Dermis lymphatic vessel endothelial cell (primary cell): ENCODE results near the gene STKLD1. TPM values are rescaled to one million over a fixed set of nuclear protein-coding genes. Genes with fewer than 3 reads are reported as not detected.

Experiments used
- total RNA-seq: library from RNA; depleted of rRNA; stranded (reverse); fragments of >200 nt; gene quantifications from 2 replicates; pipeline ENCODE4 v1.2.1, GENCODE V29; 2014

STKLD1 gene
- total RNA-seq = 0.69 and 0.98 TPM in 2 replicates

DNA sequence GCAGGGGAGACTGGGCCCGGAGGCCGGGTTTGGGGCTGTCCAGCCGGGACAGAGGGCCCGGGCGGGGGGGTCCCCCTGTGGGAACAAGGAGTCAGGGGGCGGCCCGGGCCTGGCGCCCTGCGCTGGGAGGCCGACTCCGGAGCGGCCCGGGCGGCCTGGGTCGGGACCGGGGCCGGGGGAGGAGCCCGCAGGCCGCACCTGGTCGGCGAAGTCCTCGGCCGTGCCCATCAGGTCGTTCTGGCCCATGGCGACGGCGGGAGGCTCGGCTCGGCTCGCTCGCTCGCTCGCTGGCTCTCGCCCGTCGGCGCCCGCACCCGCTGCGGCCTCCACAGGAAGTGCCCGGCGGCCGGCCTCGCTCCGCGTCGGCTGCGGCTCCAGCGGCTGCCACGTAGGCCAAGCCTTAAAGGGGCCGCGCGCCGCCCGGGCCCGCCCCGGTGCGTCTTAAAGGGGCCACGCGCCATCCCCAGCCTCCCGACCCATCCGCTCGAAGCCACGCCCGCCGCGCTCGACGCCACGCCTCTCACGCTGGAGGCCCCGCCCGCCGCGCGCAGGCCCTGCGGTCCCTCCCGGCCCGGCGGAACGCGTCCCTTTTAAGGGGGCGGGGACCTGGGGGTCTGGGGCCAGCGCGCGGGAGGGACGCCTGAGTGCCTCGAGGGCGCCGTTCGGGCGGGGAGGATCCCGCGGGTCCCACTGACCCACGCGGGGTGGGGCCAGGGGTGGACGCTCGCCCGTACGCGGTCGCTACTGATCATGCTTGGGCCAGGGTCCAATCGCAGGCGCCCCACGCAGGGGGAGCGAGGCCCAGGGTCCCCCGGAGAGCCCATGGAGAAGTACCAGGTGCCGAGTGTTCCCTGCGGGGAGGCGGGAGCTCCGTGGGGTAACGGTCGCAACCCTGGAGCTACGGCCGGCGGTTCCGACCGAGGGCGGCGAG is at the start of gene STKLD1, which contains the start of gene SURF4:
STKLD1 (plus strand) TSS at position 643 of the 931 bp plus-strand sequence; CDS start at position 751, 108 bp downstream.
SURF4 (minus strand) TSS at position 337 of the 931 bp plus-strand sequence; CDS start at position 246, 91 bp downstream.

GRCh38 chr9:133335924-133336811 is 40.0 kb upstream of the STKLD1 start, which contains the start of gene SURF6:
Gene SURF6, minus strand, starts transcription at chr9:133336188. Its CDS starts 56 bp downstream, at chr9:133336132.

GRCh38 chr9:133347985-133348717 is 28.0 kb upstream of the STKLD1 start, which contains the start of the genes MED22 and RPL7A:
Gene MED22, minus strand, starts transcription at chr9:133348131. Its CDS starts 1,469 bp downstream, at chr9:133346662.
Gene RPL7A, plus strand, starts transcription at chr9:133348218. Its CDS starts 26 bp downstream, at chr9:133348244.

DNA sequence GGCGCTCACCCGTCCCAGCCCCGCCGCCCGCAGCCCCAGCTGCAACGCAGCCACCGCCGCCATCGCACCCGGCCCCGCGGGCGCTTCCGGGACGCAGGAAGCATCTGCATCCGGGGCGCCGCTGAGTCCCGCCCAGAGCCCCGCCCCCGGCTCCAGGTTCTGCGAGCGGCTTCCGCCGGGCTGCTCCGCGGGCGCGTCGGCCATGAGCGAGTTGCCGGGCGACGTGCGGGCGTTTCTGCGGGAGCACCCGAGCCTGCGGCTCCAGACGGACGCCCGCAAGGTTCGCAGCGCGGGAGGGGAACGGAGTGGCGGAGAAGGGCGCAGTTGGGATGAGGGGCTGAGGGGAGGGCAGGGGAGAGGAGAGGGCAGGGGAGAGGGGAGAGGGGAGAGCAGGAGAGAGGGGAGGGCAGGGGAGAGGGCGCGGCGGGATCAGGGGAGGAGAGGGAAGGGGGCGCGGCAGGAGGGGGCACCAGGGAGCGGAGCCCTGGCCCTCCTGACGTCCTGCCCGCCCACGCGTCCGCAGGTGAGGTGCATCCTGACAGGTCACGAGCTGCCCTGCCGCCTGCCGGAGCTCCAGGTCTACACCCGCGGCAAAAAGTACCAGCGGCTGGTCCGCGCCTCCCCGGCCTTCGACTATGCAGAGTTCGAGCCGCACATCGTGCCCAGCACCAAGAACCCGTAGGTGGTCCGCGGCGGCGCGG is 19.6 kb upstream of the STKLD1 start, which contains the start of the genes SURF1 and SURF2:
SURF1 (minus strand) TSS at position 97 of the 701 bp plus-strand sequence; CDS start at position 63, 34 bp downstream.
SURF2 (plus strand) TSS at position 160 of the 701 bp plus-strand sequence; CDS start at position 203, 43 bp downstream.

GRCh38 chr9:133417541-133418461 is 41.6 kb downstream of the STKLD1 start, which contains the start of gene REXO4:
Gene REXO4, minus strand, starts transcription at chr9:133418010. Its CDS starts 166 bp downstream, at chr9:133417844.

DNA sequence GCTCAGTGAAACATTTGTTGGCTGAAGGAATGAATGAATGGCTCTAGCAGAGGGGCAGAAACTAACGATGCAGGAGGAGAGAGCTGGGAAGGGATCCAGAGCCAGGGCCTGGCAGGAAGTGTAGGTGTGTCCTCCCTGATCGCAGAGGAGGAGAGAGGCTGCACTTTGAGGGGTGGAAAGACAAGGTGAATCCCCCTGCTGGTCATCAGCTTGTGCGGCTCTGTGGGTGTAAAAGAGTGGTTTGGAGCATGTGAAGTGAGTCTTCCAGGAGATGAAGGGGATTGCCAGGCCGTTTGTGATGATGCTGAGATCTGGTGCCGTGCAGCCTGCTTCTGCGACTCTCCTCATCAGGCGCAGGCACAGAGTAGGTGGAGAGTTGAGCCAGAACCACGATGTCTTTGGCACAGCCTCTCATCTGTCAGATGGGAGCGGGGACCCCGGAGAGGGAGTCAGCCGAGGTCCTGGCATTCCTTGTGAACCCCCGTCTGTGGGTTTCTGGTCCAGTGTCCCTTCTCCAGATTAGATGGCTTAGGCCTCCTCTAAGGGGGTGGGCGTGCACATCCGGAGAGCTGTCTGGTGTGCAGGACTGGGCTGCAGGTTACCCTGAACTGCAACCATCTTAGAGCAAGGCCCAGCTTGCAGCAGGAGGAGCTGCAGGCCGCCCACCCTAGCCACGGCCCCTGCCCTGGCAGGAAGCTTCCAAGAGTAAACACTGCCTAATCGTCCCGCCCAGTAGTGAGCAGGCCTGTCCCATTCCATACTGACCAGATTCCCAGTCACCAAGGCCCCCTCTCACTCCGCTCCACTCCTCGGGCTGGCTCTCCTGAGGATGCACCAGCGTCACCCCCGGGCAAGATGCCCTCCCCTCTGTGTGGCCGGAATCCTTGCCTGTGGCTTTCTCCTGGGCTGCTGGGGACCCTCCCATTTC is 45.7 kb downstream of the STKLD1 start, which contains the start of gene ADAMTS13:
ADAMTS13 (plus strand) TSS at position 753 of the 928 bp plus-strand sequence; CDS start at position 830, 77 bp downstream.

Other genes starting within 250 kb of the STKLD1 start
- gene GBGT1, start 212.5 kb upstream of the STKLD1 start, total RNA-seq = 16.5 and 32.2 TPM in 2 replicates
- gene OBP2B, start 167.1 kb upstream of the STKLD1 start, total RNA-seq = not detected in 2 replicates
- gene ABO, start 101.2 kb upstream of the STKLD1 start, total RNA-seq = 0.43 TPM in 2 replicates
- 8.0 and 10.5 TPM in 2 replicates for gene SURF6, start 40.2 kb upstream of the STKLD1 start, total RNA-seq
- 12.1 and 12.5 TPM in 2 replicates for gene MED22, start 28.2 kb upstream of the STKLD1 start, total RNA-seq
- 2,195 and 2,415 TPM in 2 replicates for gene RPL7A, start 28.1 kb upstream of the STKLD1 start, total RNA-seq
- gene SURF1, start 19.9 kb upstream of the STKLD1 start, total RNA-seq = 21.3 and 31.9 TPM in 2 replicates
- gene SURF2, start 19.8 kb upstream of the STKLD1 start, total RNA-seq = 10.1 and 12.5 TPM in 2 replicates
- 283 and 354 TPM in 2 replicates for gene SURF4, start 306 bp upstream of the STKLD1 start, total RNA-seq
- gene REXO4, start 41.6 kb downstream of the STKLD1 start, total RNA-seq = 13.1 and 19.5 TPM in 2 replicates
- 0.52 and 0.65 TPM in 2 replicates for gene ADAMTS13, start 46.0 kb downstream of the STKLD1 start, total RNA-seq
- gene CACFD1, start 83.6 kb downstream of the STKLD1 start, total RNA-seq = 10.7 and 11.0 TPM in 2 replicates
- gene SLC2A6, start 102.7 kb downstream of the STKLD1 start, total RNA-seq = 8.2 and 13.2 TPM in 2 replicates
- gene MYMK, start 148.6 kb downstream of the STKLD1 start, total RNA-seq = not detected in 2 replicates
- 0.09 and 0.11 TPM in 2 replicates for gene ADAMTSL2, start 158.3 kb downstream of the STKLD1 start, total RNA-seq
- gene FAM163B, start 233.0 kb downstream of the STKLD1 start, total RNA-seq = not detected in 2 replicates